ENCODE data around the gene KIF4A.
"Not testable (repeated sequence)": the region's sequence is repeated elsewhere in the genome, so short reads cannot be mapped to it uniquely, and the experiment has no call there.

Gene KIF4A

GRCh38 chrX:70331161-70331560, 41.3 kb downstream of the KIF4A start:
- H3K4me3 Mint-ChIP-seq = no peak overlapping the region
- H3K27ac Mint-ChIP-seq = no peak overlapping the region
- H3K9me3 Mint-ChIP-seq = no peaks in the 10 kb centered on the region
- H3K27me3 Mint-ChIP-seq (ENCODE audit: low read depth) = no peaks in the 10 kb centered on the region
- H3K36me3 Mint-ChIP-seq (ENCODE audit: low read depth) = peaks cover 41% of the 10 kb centered on the region
- H3K4me1 Mint-ChIP-seq (ENCODE audit: low read depth) = peaks cover 5% of the 10 kb centered on the region
- DNase-seq (ENCODE audit: low spot score) = no peak

GRCh38 chrX:70332600-70332999, 42.7 kb downstream of the KIF4A start:
- no peak for DNase-seq (ENCODE audit: low spot score)
- Mint-ChIP-seq H3K4me1 (ENCODE audit: low read depth) (peaks cover 14% of the 10 kb centered on the region), H3K27me3 (ENCODE audit: low read depth) (no peaks in the 10 kb centered on the region), H3K9me3 (no peaks in the 10 kb centered on the region), H3K27ac (no peak overlapping the region), H3K36me3 (ENCODE audit: low read depth) (peaks cover 43% of the 10 kb centered on the region), H3K4me3 (no peak overlapping the region)

GRCh38 chrX:70336767-70337166, 46.9 kb downstream of the KIF4A start:
- Mint-ChIP-seq H3K4me1 (ENCODE audit: low read depth) (peaks cover 14% of the 10 kb centered on the region), H3K36me3 (ENCODE audit: low read depth) (peaks cover 38% of the 10 kb centered on the region), H3K4me3 (no peak overlapping the region), H3K27me3 (ENCODE audit: low read depth) (no peaks in the 10 kb centered on the region), H3K27ac (peak overlapping the region; percentile 57), H3K9me3 (no peaks in the 10 kb centered on the region)
- DNase-seq (ENCODE audit: low spot score) = peak; percentile 4

- Mint-ChIP-seq H3K27me3 (ENCODE audit: low read depth) (no peaks in the 10 kb centered on the region), H3K4me3 (no peak overlapping the region), H3K36me3 (ENCODE audit: low read depth) (peaks cover 39% of the 10 kb centered on the region), H3K9me3 (no peaks in the 10 kb centered on the region), H3K27ac (no peak overlapping the region), H3K4me1 (ENCODE audit: low read depth) (peaks cover 14% of the 10 kb centered on the region)
- no peak for DNase-seq (ENCODE audit: low spot score)
Measured at GRCh38 chrX:70338290-70338689, 48.4 kb downstream of the KIF4A start.

GRCh38 chrX:70343435-70343834, 53.5 kb downstream of the KIF4A start:
- Mint-ChIP-seq H3K36me3 (ENCODE audit: low read depth) (peaks cover 44% of the 10 kb centered on the region), H3K4me3 (no peak overlapping the region), H3K4me1 (ENCODE audit: low read depth) (no peaks in the 10 kb centered on the region), H3K27me3 (ENCODE audit: low read depth) (no peaks in the 10 kb centered on the region), H3K27ac (no peak overlapping the region), H3K9me3 (no peaks in the 10 kb centered on the region)
- no peak for DNase-seq (ENCODE audit: low spot score)

- peaks cover 53% of the 10 kb centered on the region for H3K36me3 Mint-ChIP-seq (ENCODE audit: low read depth)
- no peak for DNase-seq (ENCODE audit: low spot score)
- no peaks in the 10 kb centered on the region for H3K9me3 Mint-ChIP-seq
- H3K4me1 Mint-ChIP-seq (ENCODE audit: low read depth) = no peaks in the 10 kb centered on the region
- no peaks in the 10 kb centered on the region for H3K27me3 Mint-ChIP-seq (ENCODE audit: low read depth)
- no peak overlapping the region for H3K4me3 Mint-ChIP-seq
- H3K27ac Mint-ChIP-seq = no peak overlapping the region
Measured at GRCh38 chrX:70346418-70347070, 56.6 kb downstream of the KIF4A start.

GRCh38 chrX:70348825-70349224, 58.9 kb downstream of the KIF4A start:
- not testable (repeated sequence) for H3K27me3 Mint-ChIP-seq (ENCODE audit: low read depth); H3K9me3 Mint-ChIP-seq; H3K4me3 Mint-ChIP-seq; H3K4me1 Mint-ChIP-seq (ENCODE audit: low read depth); DNase-seq (ENCODE audit: low spot score); H3K27ac Mint-ChIP-seq
- peaks cover 51% of the 10 kb centered on the region for H3K36me3 Mint-ChIP-seq (ENCODE audit: low read depth)

- H3K27me3 Mint-ChIP-seq (ENCODE audit: low read depth); DNase-seq (ENCODE audit: low spot score); H3K9me3 Mint-ChIP-seq; H3K27ac Mint-ChIP-seq; H3K4me1 Mint-ChIP-seq (ENCODE audit: low read depth); H3K4me3 Mint-ChIP-seq: not testable (repeated sequence)
- peaks cover 49% of the 10 kb centered on the region for H3K36me3 Mint-ChIP-seq (ENCODE audit: low read depth)
Measured at GRCh38 chrX:70349367-70350125, 59.6 kb downstream of the KIF4A start.

- Mint-ChIP-seq H3K27ac (no peak overlapping the region), H3K4me3 (no peak overlapping the region), H3K9me3 (no peaks in the 10 kb centered on the region), H3K27me3 (ENCODE audit: low read depth) (no peaks in the 10 kb centered on the region), H3K36me3 (ENCODE audit: low read depth) (peaks cover 40% of the 10 kb centered on the region), H3K4me1 (ENCODE audit: low read depth) (no peaks in the 10 kb centered on the region)
- no peak for DNase-seq (ENCODE audit: low spot score)
Measured at GRCh38 chrX:70352496-70352895, 62.6 kb downstream of the KIF4A start.

- Mint-ChIP-seq H3K27me3 (ENCODE audit: low read depth) (no peaks in the 10 kb centered on the region), H3K27ac (no peak overlapping the region), H3K9me3 (no peaks in the 10 kb centered on the region), H3K4me3 (no peak overlapping the region), H3K36me3 (ENCODE audit: low read depth) (peaks cover 38% of the 10 kb centered on the region), H3K4me1 (ENCODE audit: low read depth) (no peaks in the 10 kb centered on the region)
- DNase-seq (ENCODE audit: low spot score) = no peak
Measured at GRCh38 chrX:70353514-70353913, 63.6 kb downstream of the KIF4A start.

GRCh38 chrX:70354716-70355115, 64.8 kb downstream of the KIF4A start:
- Mint-ChIP-seq H3K36me3 (ENCODE audit: low read depth) (peaks cover 42% of the 10 kb centered on the region), H3K27ac (no peak overlapping the region)

GRCh38 chrX:70359458-70359857, 69.6 kb downstream of the KIF4A start:
- H3K27me3 Mint-ChIP-seq (ENCODE audit: low read depth) = no peaks in the 10 kb centered on the region
- peaks cover 1% of the 10 kb centered on the region for H3K4me1 Mint-ChIP-seq (ENCODE audit: low read depth)
- peaks cover 23% of the 10 kb centered on the region for H3K36me3 Mint-ChIP-seq (ENCODE audit: low read depth)
- DNase-seq (ENCODE audit: low spot score) = no peak
- H3K9me3 Mint-ChIP-seq = no peaks in the 10 kb centered on the region
- no peak overlapping the region for H3K4me3 Mint-ChIP-seq
- no peak overlapping the region for H3K27ac Mint-ChIP-seq

More at GRCh38 chrX:70354716-70355115, 64.8 kb downstream of the KIF4A start:
- Mint-ChIP-seq H3K27me3 (ENCODE audit: low read depth) (no peaks in the 10 kb centered on the region), H3K9me3 (no peaks in the 10 kb centered on the region), H3K4me3 (no peak overlapping the region), H3K4me1 (ENCODE audit: low read depth) (no peaks in the 10 kb centered on the region)
- no peak for DNase-seq (ENCODE audit: low spot score)

GRCh38 chrX:70360366-70360765, 70.5 kb downstream of the KIF4A start:
- no peaks in the 10 kb centered on the region for H3K27me3 Mint-ChIP-seq (ENCODE audit: low read depth)
- no peak for DNase-seq (ENCODE audit: low spot score)
- no peaks in the 10 kb centered on the region for H3K9me3 Mint-ChIP-seq
- peaks cover 19% of the 10 kb centered on the region for H3K36me3 Mint-ChIP-seq (ENCODE audit: low read depth)
- H3K4me1 Mint-ChIP-seq (ENCODE audit: low read depth) = peaks cover 1% of the 10 kb centered on the region
- H3K4me3 Mint-ChIP-seq = no peak overlapping the region
- no peak overlapping the region for H3K27ac Mint-ChIP-seq

- H3K4me1 Mint-ChIP-seq (ENCODE audit: low read depth); H3K27me3 Mint-ChIP-seq (ENCODE audit: low read depth); H3K9me3 Mint-ChIP-seq; H3K4me3 Mint-ChIP-seq; H3K27ac Mint-ChIP-seq; DNase-seq (ENCODE audit: low spot score): not testable (repeated sequence)
- H3K36me3 Mint-ChIP-seq (ENCODE audit: low read depth) = peaks cover 33% of the 10 kb centered on the region
Measured at GRCh38 chrX:70368731-70369130, 78.8 kb downstream of the KIF4A start.

Measured in T-helper 2 cell treated with Interferon-gamma antibody and Interleukin-4, amounts not matched to agents 5 μg/mL and 100 μg/mL, for 36 hours (primary cell).